SW480 (cell line): ENCODE results near the gene ARHGAP8.

Source experiments
- DNase-seq: peaks from one replicate; pipeline ENCODE4 v3.0.0-alpha.2; 2016; ENCODE audit warnings: low spot score

Gene ARHGAP8

GRCh38 chr22:44752285-44753188, at the start of gene ARHGAP8:
Gene ARHGAP8, plus strand, starts transcription at chr22:44752575. Its CDS starts 33,953 bp downstream, at chr22:44786528.
- peak; percentile 48 for DNase-seq

GRCh38 chr22:44703255-44703870, 49.0 kb upstream of the ARHGAP8 start:
- no peak for DNase-seq

GRCh38 chr22:44704159-44705021, 48.0 kb upstream of the ARHGAP8 start:
- no peak for DNase-seq

GRCh38 chr22:44705022-44705297, 47.4 kb upstream of the ARHGAP8 start:
- no peak for DNase-seq

GRCh38 chr22:44706488-44706887, 45.9 kb upstream of the ARHGAP8 start:
- no peak for DNase-seq

GRCh38 chr22:44707178-44707577, 45.2 kb upstream of the ARHGAP8 start:
- DNase-seq: no peak

- DNase-seq: no peak
These were observed 44.6 kb upstream of the ARHGAP8 start for GRCh38 chr22:44707752-44708151.

- no peak for DNase-seq
These were observed 42.4 kb upstream of the ARHGAP8 start for GRCh38 chr22:44709881-44710392.

GRCh38 chr22:44710474-44711240, 41.7 kb upstream of the ARHGAP8 start:
- peak; percentile 92 for DNase-seq

GRCh38 chr22:44711241-44711560, 41.2 kb upstream of the ARHGAP8 start:
- DNase-seq: no peak

- DNase-seq: peak; percentile 11
These were observed 40.5 kb upstream of the ARHGAP8 start for GRCh38 chr22:44711690-44712555.

GRCh38 chr22:44712962-44713361, 39.4 kb upstream of the ARHGAP8 start:
- DNase-seq: no peak

GRCh38 chr22:44714703-44715350, 37.5 kb upstream of the ARHGAP8 start:
- no peak for DNase-seq

GRCh38 chr22:44718418-44718817, 34.0 kb upstream of the ARHGAP8 start:
- DNase-seq: no peak

- no peak for DNase-seq
These were observed 32.6 kb upstream of the ARHGAP8 start for GRCh38 chr22:44719586-44720368.

- DNase-seq: no peak
These were observed 31.2 kb upstream of the ARHGAP8 start for GRCh38 chr22:44721213-44721612.

GRCh38 chr22:44722611-44723010, 29.8 kb upstream of the ARHGAP8 start:
- no peak for DNase-seq

GRCh38 chr22:44723801-44724200, 28.6 kb upstream of the ARHGAP8 start:
- peak; percentile 26 for DNase-seq

GRCh38 chr22:44724416-44724815, 28.0 kb upstream of the ARHGAP8 start:
- DNase-seq: no peak
